Inferior parietal cortex (tissue), 1 donor: ENCODE measurements around the gene TCF25.

Experiments
- DNase-seq: peaks from one replicate; pipeline ENCODE4 v3.0.0-alpha.2; 2016; ENCODE audit errors: extremely low spot score

The TCF25 gene

DNA sequence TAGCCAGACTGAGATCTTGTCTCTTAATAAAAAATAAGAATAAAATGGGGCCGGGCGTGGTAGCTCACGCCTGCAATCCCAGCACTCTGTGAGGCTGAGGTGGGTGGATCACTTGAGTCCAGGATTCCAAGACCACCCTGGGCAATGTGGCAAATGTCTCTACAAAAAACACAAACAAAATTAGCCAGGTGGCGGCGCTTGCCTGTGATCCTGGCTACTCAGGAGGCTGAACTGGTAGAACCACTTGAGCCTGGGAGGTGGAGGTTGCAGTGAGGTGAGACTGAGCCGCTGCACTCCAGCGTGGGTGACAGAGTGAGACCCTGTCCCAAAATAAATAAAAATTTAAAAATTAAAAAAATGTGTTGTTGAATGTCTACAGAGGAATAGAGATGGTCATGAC, 72.3 kb downstream of the TCF25 start:
- no peak for DNase-seq

GRCh38 chr16:89946515-89946914, 73.1 kb downstream of the TCF25 start:
- no peak for DNase-seq

DNA sequence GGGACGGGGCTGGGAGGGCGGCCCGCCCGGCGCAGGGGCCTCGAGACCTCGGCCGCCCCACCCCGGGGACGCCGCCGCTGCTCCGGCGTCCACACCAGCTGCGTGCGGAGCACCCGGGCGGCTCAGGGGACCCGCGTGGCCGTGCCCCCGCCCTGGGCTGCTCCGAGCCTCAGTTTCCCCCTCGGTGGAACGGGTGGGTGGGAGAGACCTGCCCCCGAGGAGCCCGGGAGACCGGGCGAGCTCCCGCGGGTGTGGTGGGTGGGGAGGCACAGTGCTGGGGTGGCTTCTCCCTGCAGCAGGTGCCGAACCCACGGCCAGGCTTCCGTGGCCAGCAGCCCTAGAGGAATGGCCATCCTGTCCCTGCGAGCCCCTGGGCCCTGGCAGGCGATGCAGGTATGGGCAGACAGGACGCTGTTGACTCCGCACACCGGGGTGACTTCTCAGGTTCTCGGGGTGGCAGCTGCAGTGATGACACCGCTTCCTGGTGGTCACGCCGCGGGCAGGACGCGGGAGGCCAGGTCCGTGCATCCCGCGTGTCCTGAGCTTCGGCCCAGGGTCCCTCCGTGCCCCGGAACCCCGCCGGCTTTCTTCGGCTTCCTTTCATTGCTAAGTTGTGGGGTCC, 75.8 kb downstream of the TCF25 start:
- DNase-seq: no peak

GRCh38 chr16:89949756-89950155, 76.4 kb downstream of the TCF25 start:
- no peak for DNase-seq

DNA sequence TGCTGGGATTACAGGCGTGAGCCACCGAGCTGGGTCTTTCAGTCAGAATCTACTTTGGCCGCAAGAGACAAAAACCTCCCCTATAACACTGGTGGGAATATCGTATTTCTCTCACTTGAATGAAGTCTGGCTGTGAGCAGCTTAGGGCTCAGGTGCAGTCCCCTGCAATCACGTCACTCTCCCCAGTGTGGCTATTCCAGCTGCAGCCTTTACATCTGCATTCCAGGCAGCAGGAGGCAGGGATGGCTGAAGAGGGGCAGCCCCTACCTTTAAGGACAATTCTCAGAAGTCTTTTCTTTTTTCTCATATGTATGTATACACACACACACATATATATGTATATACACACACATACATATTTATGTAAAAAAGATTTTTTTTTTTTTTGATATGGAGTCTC, 78.1 kb downstream of the TCF25 start:
- no peak for DNase-seq

DNA sequence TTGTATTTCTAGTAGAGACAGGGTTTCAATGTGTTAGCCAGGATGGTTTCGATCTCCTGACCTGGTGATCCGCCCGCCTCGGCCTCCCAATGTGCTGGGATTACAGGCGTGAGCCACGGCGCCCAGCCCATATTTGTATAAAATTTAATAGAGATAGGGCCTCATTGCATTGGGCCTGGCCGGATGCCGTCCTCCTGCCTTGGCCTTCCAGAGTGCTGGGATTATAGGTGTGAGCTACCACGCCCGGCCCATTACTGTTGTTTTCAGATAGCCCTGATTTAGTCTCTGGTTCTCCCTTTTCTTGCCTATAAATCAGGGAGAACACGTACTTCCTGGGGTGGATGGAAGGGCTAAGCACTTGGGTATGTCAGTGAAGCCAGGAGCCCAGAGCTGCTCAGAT, 78.7 kb downstream of the TCF25 start:
- no peak for DNase-seq

- no peak for DNase-seq
Measured at GRCh38 chr16:89952551-89952950, 79.2 kb downstream of the TCF25 start.

DNA sequence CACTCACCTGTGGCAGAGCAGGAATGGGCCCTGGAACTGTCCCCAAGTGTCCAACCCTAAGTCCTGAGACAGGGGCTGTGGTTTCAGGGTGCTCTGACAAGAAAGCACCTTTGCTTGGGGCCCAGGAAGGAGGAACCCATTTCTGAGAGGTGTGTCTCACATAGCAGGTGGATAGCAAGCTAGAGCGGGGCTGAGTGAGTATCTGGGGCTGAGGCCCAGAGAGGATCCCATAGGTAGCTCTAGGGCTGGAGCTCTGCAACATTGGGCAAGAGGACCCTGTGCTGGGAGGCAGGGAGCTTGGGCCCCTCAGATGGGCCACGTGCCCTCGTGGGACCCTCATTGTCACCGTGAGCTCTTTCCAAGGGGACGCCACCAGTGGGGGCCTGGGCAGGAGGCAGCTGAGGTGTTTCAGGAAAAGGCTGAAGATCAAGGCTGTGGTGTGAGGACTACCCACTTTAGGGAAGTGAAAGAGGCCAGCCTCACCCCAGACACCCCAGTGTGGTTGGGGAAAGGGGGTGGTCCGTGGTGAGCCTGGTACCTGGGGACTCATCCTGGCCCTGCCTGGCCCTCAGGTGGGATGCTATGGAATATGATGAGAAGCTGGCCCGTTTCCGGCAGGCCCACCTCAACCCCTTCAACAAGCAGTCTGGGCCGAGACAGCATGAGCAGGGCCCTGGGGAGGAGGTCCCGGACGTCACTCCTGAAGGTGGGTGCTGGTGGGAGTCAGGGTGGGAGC, 80.4 kb downstream of the TCF25 start:
- no peak for DNase-seq

DNA sequence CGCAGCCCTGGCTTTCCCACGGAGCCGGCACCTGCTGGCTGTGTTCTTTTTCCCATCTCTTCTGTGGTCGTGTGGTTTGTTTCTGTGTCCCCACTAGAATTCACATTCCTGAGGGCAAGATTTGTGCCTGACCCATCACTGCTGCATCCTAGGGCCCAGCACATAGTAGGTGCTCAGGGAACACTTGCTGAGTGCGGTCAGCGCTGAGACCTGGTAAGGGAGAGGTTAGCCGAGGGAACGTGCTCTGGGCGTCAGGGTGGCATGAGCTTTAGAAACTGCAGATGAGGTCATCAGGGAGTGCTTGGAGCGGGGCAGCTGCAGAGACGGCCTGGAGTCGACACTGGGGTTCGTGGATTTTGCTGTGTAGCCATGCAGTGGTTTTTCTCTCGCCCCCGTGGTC, 81.1 kb downstream of the TCF25 start:
- no peak for DNase-seq

DNA sequence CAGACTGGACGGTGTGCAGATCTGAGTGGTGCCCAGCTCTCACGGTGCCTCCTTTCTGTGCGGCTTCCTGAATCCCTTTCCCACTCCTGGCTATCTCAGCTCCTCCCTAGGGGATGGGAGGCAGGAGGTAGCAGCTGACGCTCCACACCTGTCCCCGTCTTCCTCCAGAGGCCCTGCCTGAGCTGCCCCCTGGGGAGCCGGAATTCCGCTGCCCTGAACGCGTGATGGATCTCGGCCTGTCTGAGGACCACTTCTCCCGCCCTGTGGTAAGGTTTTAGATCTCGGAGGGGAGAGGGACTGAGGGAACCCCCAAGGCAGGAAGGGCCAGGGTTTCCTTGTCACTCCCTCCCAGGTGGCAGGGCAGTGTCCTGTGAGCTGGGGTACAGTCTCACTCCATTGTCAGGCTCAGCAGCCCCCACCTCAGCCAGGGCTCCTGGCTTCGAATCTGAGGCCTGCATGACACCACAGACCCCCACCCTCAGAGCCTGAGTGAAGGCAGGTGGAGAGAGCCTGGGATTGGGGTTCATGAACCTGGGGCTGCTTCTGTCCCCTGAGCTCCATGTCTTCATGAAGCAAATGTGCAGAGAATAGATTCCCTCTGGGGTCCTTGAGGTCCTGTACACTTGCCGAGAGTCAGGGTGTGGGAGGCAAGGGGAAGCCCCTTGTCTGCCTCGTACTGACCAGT, 81.8 kb downstream of the TCF25 start:
- DNase-seq: no peak

DNA sequence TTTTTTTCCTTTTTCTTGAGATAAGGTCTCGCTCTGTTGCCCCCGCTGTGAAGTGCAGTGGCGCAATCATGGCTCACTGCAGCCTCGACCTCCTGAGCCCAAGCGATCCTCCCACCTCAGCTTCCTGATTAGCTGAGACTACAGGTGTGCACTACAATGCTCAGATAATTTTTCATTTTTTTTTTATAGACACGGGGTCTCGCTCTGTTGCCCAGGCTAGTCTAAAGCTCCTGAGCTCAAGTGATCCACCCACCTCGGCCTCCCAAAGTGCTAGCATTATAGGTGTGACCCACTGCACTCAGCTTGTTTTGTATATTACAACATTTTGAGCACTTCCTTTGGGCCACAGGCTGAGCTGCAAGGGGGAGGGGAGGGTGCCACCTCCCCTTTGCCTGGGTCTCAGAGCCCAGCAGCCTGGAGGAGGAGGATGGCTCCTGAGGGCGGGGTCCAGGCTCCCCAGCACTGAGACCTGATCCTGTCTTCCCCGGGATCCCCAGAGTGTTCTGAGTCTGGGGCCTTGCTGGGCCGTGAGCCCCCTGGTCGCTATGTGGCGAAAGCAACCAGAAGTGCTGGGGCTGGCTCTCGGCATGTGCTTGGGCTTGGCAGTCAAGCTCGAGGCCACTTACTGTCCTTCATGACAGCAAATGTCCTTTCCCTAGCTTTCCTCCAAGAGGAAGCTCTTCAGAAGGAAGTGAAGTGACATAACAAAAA, 83.3 kb downstream of the TCF25 start:
- DNase-seq: no peak

GRCh38 chr16:89957216-89957785, 83.9 kb downstream of the TCF25 start:
- DNase-seq: no peak

DNA sequence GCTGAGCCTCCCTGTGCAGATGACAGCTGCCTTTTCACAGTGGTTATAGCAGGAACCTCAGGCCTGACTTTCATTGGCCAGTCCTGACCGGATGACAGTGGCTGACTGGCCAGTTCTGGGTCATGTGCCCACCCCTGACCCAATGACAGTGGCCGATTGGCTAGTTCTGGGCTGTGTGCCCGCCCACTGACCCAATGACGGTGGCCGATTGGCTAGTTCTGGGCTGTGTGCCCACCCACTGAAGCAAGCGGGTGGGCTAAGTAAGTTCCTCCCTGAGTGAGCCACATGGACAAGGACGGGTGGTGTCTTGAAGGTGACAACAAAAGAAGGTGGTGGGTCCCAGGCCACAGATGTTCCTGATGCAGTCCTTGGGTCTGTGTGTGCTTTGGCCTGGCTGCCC, 84.7 kb downstream of the TCF25 start:
- DNase-seq: no peak

- no peak for DNase-seq
Measured at GRCh38 chr16:89958596-89958995, 85.2 kb downstream of the TCF25 start.

DNA sequence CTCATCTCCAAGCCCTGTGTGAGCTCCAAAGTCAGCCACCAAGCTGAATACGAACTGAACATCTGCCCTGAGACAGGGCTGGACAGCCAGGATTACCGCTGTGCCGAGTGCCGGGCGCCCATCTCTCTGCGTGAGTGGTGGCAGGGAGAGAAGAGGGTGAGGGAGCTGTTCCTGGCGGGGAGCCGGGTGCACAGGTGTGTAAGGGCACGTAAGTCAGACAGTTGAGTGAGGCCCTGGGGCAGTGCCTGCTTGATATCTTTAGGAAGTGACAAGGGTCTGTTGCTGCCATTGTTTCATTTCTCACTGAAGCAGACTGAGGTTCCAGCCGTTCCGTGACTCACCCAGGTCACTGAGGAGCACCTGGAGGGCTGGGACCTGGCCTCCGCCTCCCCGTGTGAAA, 87.6 kb downstream of the TCF25 start:
- no peak for DNase-seq
